SU-DHL-6 (cell line): Measurements from ENCODE around the gene PIF1.
"Not testable (repeated sequence)": the region's sequence is repeated elsewhere in the genome, so short reads cannot be mapped to it uniquely, and the experiment has no call there.

ENCODE experiments used
- H2AFZ ChIP-seq: fragments of 200-600 bp; sonication (generic); 2 replicates; pipeline ENCODE4 v1.6.1; 2014; ENCODE audit warnings: low read depth, mild to moderate bottlenecking, moderate library complexity, mixed read lengths, antibody characterized with exemption, low read length; ENCODE audit not compliant: severe bottlenecking
- H3F3A ChIP-seq: fragments of 200-600 bp; shearing (Covaris generic); 2 replicates; pipeline ENCODE4 v1.6.0; 2016; ENCODE audit warnings: antibody characterized with exemption, mild to moderate bottlenecking; ENCODE audit not compliant: insufficient read depth
- H3K27ac ChIP-seq: fragments of 200-600 bp; sonication (generic); 2 replicates; pipeline ENCODE4 v1.5.1; 2016; ENCODE audit warnings: low read depth, mild to moderate bottlenecking, low read length, moderate library complexity, mixed read lengths
- H3K27me3 ChIP-seq: fragments of 200-600 bp; sonication (generic), shearing (Covaris generic); 2 replicates; pipeline ENCODE4 v1.6.0; 2014; ENCODE audit warnings: mild to moderate bottlenecking, low read length
- H3K36me3 ChIP-seq: fragments of 200-600 bp; sonication (generic); 2 replicates; pipeline ENCODE4 v1.6.1; 2014; ENCODE audit warnings: mild to moderate bottlenecking, low read length, mixed read lengths
- H3K4me2 ChIP-seq: fragments of 300-600, 200-600 bp; shearing (Covaris generic), sonication (generic); 2 replicates; pipeline ENCODE4 v1.6.0; 2014; ENCODE audit warnings: low read length, low read depth, mild to moderate bottlenecking; ENCODE audit not compliant: poor library complexity, severe bottlenecking
- H3K4me3 ChIP-seq: fragments of 200-600 bp; sonication (generic); 2 replicates; pipeline ENCODE4 v1.5.1; 2014; ENCODE audit warnings: antibody characterized with exemption, low read length, mild to moderate bottlenecking, mixed read lengths; ENCODE audit not compliant: insufficient read depth, poor library complexity, severe bottlenecking
- H3K79me2 ChIP-seq: fragments of 200-600 bp; sonication (generic); 2 replicates; pipeline ENCODE4 v1.6.1; 2014; ENCODE audit warnings: mild to moderate bottlenecking, low read length, moderate library complexity; ENCODE audit not compliant: insufficient read depth
- H3K9ac ChIP-seq: fragments of 200-600 bp; sonication (generic); 2 replicates; pipeline ENCODE4 v1.7.0; 2014; ENCODE audit warnings: mild to moderate bottlenecking, low read length
- H3K9me2 ChIP-seq: fragments of 200-600 bp; sonication (generic); replicated peaks from 2 replicates; pipeline ENCODE4 v1.6.1; 2014; ENCODE audit warnings: low read length; ENCODE audit not compliant: insufficient read depth
- H3K9me3 ChIP-seq: fragments of 200-600 bp; sonication (generic); 2 replicates; pipeline ENCODE4 v1.6.1; 2014; ENCODE audit warnings: low read length, mixed read lengths; ENCODE audit not compliant: insufficient read depth
- H4K20me1 ChIP-seq: fragments of 200-600 bp; sonication (generic); 2 replicates; pipeline ENCODE4 v1.6.1; 2014; ENCODE audit warnings: low read depth, mild to moderate bottlenecking, antibody characterized with exemption, low read length, moderate library complexity, mixed read lengths
- EZH2phosphoT487 ChIP-seq: fragments of 200-600 bp; sonication (generic), shearing (Covaris generic); conservative IDR thresholded peaks from 2 replicates; pipeline ENCODE4 v1.6.1; 2018; ENCODE audit warnings: mild to moderate bottlenecking, antibody characterized with exemption, low read length, moderate library complexity, mixed read lengths
- TF ChIP-seq, protein P1 (sequence below): fragments of 200-600 bp; sonication (generic); IDR thresholded peaks from one replicate; pipeline ENCODE4 v1.5.1; 2017; ENCODE audit warnings: antibody characterized with exemption, mild to moderate bottlenecking, low read length, moderate library complexity; ENCODE audit not compliant: insufficient read depth, poor library complexity, severe bottlenecking

The PIF1 gene

DNA sequence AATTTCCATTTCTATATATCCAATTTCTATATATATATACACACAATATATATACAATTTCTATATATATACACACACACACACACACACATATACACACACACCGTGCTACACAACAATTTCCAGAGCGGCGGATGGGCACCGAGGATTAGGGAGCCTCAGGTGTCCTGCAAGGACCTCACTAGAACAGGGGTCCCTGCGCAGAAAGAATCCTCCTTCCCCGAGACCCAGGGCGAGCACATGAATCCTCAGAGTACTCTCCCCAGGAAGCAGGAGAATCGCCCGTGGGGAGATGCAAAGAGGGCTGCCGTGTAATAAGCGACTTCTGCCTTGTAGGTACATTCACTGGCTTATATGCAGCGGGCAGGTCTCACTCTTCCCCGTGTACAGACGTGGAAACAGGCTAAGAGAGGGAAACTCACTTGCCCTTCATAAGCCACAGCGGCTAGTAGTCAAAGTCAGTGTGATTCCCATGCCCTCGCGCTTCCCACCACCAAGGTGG is 467 bp downstream of the PIF1 start:
- H3K4me3 ChIP-seq, result peak overlapping the region; percentile 80
- TF ChIP-seq, protein P1, sequence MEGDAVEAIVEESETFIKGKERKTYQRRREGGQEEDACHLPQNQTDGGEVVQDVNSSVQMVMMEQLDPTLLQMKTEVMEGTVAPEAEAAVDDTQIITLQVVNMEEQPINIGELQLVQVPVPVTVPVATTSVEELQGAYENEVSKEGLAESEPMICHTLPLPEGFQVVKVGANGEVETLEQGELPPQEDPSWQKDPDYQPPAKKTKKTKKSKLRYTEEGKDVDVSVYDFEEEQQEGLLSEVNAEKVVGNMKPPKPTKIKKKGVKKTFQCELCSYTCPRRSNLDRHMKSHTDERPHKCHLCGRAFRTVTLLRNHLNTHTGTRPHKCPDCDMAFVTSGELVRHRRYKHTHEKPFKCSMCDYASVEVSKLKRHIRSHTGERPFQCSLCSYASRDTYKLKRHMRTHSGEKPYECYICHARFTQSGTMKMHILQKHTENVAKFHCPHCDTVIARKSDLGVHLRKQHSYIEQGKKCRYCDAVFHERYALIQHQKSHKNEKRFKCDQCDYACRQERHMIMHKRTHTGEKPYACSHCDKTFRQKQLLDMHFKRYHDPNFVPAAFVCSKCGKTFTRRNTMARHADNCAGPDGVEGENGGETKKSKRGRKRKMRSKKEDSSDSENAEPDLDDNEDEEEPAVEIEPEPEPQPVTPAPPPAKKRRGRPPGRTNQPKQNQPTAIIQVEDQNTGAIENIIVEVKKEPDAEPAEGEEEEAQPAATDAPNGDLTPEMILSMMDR, result no peak
- TF ChIP-seq EZH2phosphoT487, result no peak
- H3K9me2 ChIP-seq, result no peaks in the 10 kb centered on the region
- peak overlapping the region; percentile 79 for H3K4me2 ChIP-seq
- peaks cover 51% of the 10 kb centered on the region for H3K79me2 ChIP-seq
- H3F3A ChIP-seq, result peaks cover 13% of the 10 kb centered on the region; the same call in 1 of the 2 replicates
- peak overlapping the region; percentile 86 for H3K27ac ChIP-seq
- no peaks in the 10 kb centered on the region for H3K27me3 ChIP-seq
- peak overlapping the region; percentile 96 for H3K9ac ChIP-seq
- no peaks in the 10 kb centered on the region for H3K9me3 ChIP-seq
- H3K36me3 ChIP-seq, result no peaks in the 10 kb centered on the region
- peak overlapping the region; percentile 36 for H2AFZ ChIP-seq
- no peaks in the 10 kb centered on the region for H4K20me1 ChIP-seq

DNA sequence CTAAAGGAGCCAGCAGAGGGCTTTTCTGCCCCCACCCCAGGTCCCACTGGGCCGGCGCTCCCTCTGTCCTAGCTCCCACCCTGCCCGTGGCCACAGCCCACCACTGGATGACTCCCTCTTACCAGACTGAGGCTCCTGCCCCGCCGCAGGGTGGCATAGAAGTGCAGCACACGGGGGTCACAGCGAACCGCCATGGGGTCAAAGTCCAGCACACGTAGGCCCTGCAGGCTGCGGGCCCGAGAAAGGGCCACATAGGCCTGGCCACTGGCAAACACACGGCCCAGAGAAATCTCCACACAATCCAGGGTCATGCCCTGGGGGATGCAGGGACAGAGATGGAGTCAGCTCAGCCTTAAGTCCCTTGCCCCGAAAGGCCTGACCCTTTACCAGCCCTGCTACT is 9.0 kb downstream of the PIF1 start:
- Histone ChIP-seq H2AFZ (no peak overlapping the region), H3F3A (0 out of 2 replicates have a peak, but pooled peaks cover 4% of the 10 kb centered on the region), H3K4me2 (no peak overlapping the region)

DNA sequence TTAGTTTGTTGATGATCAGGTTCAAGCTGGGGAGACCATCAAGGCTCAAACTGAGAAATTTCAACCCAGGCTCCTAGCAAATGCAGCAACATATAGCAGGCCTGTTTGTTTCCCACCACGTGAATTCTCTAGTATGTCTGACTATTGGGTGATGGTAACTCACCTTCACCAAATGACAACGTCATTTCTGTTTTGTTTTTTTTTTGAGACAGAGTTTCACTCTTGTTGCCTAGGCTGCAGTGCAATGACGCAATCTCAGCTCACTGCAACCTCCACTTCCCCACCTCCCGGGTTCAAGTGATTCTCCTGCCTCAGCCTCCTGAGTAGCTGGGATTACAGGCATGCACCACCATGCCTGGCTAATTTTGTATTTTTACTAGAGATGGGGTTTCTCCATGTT is 10.5 kb downstream of the PIF1 start:
- H3K27ac ChIP-seq, H3K9me3 ChIP-seq, H4K20me1 ChIP-seq, H3K27me3 ChIP-seq, H3K36me3 ChIP-seq, H3K4me2 ChIP-seq, H3F3A ChIP-seq, H3K9ac ChIP-seq, H3K4me3 ChIP-seq, H2AFZ ChIP-seq, H3K9me2 ChIP-seq, H3K79me2 ChIP-seq: not testable (repeated sequence)

More for the DNA sequence above, 9.0 kb downstream of the PIF1 start:
- H3K4me3 ChIP-seq, result no peak overlapping the region
- H3K27me3 ChIP-seq, result no peaks in the 10 kb centered on the region
- H3K79me2 ChIP-seq, result no peaks in the 10 kb centered on the region
- H3K36me3 ChIP-seq, result no peaks in the 10 kb centered on the region
- no peaks in the 10 kb centered on the region for H3K9me2 ChIP-seq
- H3K27ac ChIP-seq, result no peak overlapping the region
- H3K9ac ChIP-seq, result no peak overlapping the region
- TF ChIP-seq, protein P1, result no peak
- TF ChIP-seq EZH2phosphoT487, result no peak
- no peaks in the 10 kb centered on the region for H4K20me1 ChIP-seq
- H3K9me3 ChIP-seq, result no peaks in the 10 kb centered on the region

DNA sequence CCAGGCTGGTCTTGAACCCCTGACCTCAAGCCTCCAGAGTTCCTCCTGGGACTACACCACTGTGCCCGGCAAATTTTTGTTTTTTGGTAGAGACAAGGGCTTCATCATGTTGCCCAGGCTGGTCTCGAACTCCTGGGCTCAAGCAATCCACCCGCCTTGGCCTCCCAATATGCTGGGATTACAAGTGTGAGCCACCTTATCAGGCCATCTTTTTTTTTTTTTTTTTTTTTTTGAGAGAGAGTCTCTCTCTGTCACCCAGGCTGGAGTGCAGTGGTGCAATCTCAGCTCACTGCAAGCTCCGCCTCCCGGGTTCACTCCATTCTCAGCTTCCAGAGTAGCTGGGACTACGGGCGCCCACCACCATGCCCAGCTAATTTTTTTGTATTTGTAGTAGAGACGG is 11.2 kb downstream of the PIF1 start:
- not testable (repeated sequence) for H3K4me2 ChIP-seq, H3K79me2 ChIP-seq, H3K9ac ChIP-seq, H3K27me3 ChIP-seq, H3K9me3 ChIP-seq, H3K4me3 ChIP-seq, H2AFZ ChIP-seq, H3K27ac ChIP-seq, H3K36me3 ChIP-seq, H3F3A ChIP-seq, H3K9me2 ChIP-seq, H4K20me1 ChIP-seq
